IPS-18a (cell line): ENCODE data around the gene MMEL1.
"Not testable (repeated sequence)": the region's sequence is repeated elsewhere in the genome, so short reads cannot be mapped to it uniquely, and the experiment has no call there.

Experiments used
- H3K27ac ChIP-seq: one replicate; pipeline ENCODE4 v1.5.1; 2013; ENCODE audit warnings: low read length
- H3K27me3 ChIP-seq: one replicate; pipeline ENCODE4 v1.6.1; 2013; ENCODE audit warnings: mild to moderate bottlenecking, low read length; ENCODE audit not compliant: control insufficient read depth, insufficient read depth
- H3K36me3 ChIP-seq: one replicate; pipeline ENCODE4 v1.6.1; 2013; ENCODE audit warnings: low read depth, low read length; ENCODE audit not compliant: control insufficient read depth
- H3K4me1 ChIP-seq: one replicate; pipeline ENCODE4 v1.6.1; 2013; ENCODE audit warnings: low read depth, low read length; ENCODE audit not compliant: control insufficient read depth
- H3K4me3 ChIP-seq: one replicate; pipeline ENCODE4 v1.5.1; 2013; ENCODE audit warnings: low read length
- H3K9ac ChIP-seq: one replicate; pipeline ENCODE4 v1.6.1; 2013; ENCODE audit warnings: mild to moderate bottlenecking, low read length, moderate library complexity
- H3K9me3 ChIP-seq: one replicate; pipeline ENCODE4 v1.6.1; 2013; ENCODE audit warnings: low read depth, low read length; ENCODE audit not compliant: control insufficient read depth

Gene MMEL1

DNA sequence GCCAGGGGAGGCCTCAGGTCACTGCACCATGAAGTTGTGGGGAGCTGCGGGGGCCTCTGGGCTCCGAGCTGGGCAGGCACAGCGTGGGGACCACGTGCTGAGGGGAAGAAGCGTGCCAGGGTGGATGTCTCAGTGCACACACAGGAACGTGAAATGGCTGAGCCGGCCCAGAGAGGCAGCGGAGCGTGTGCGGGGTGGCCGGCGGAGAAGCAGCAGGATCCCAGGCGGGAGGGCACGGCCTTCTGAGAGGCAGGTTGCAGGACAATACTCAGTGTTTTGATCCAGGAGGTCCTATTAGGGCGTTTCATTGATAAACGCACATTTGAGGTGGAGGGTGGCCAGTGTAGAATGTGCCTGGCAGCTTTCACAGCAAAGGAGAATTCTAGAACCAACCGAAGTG lies 63.8 kb downstream of the MMEL1 start:
- H3K9me3 ChIP-seq: no peaks in the 10 kb centered on the region
- no peak overlapping the region for H3K27ac ChIP-seq
- H3K9ac ChIP-seq: no peak overlapping the region
- H3K4me1 ChIP-seq: no peaks in the 10 kb centered on the region
- H3K4me3 ChIP-seq: no peak overlapping the region
- no peaks in the 10 kb centered on the region for H3K36me3 ChIP-seq
- no peaks in the 10 kb centered on the region for H3K27me3 ChIP-seq

DNA sequence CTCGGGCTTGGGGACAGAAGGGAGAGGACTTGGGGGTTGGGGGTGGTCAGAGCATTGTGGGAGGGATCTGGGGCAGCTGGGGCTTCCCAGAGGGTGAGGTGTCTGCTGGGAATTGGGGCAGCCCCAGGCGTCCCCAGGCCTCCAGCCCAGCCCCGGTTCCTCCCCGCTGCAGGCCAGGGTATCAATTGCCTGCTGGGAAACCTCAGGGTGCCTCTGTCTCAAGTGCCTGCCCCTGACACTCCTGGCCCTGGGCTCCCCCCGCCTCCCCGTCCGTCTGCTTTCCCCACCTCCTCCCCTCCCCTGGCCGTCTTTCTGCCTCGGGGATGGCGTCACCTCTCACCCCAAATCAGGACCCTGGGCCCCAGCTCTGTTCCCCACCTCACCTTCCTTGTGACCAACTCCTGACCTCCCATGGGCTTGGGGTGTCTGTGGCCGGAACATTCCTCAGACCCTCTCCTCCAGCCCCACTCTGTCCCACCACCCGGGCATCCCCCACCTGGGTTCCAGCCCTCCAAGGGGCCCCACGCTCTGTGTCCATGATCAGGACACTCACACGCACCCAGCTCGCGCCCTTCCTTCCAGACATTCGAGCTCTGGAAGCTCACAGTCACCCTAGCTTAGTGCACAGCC lies 64.5 kb downstream of the MMEL1 start:
- H3K27ac ChIP-seq, H3K4me1 ChIP-seq, H3K4me3 ChIP-seq, H3K36me3 ChIP-seq, H3K9me3 ChIP-seq, H3K27me3 ChIP-seq, H3K9ac ChIP-seq: not testable (repeated sequence)

DNA sequence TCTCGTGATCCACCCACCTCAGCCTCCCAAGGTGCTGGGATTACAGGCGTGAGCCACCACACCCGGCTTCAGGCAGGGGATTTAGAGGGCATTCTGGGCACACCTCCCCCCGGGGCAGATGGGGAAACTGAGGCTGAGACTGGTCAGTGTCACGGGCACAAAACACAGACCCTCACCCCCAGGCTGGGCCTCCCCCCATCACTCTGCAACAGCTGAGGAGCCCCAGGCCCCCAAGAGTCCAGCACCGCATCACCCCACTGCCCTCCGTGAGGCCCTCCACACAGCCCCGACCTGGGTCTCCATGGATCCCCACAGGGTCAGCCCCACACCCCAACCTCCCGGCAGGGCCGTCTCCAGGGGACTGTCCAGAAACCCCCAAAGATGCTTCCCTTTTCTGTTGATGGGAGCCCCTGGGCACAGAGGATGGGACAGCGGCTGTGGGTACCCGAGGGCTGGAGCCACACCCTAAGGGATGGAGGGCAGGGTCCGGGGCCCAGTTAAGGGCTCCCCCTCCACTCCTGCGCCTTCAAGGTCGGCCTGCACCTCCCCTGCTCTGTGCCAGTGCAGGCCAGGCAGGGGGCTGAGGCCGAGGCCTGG lies 65.6 kb downstream of the MMEL1 start:
- H3K9ac ChIP-seq: no peak overlapping the region
- no peak overlapping the region for H3K4me3 ChIP-seq
- H3K9me3 ChIP-seq: no peaks in the 10 kb centered on the region
- no peak overlapping the region for H3K27ac ChIP-seq
- H3K36me3 ChIP-seq: no peaks in the 10 kb centered on the region
- H3K27me3 ChIP-seq: no peaks in the 10 kb centered on the region
- H3K4me1 ChIP-seq: no peaks in the 10 kb centered on the region

DNA sequence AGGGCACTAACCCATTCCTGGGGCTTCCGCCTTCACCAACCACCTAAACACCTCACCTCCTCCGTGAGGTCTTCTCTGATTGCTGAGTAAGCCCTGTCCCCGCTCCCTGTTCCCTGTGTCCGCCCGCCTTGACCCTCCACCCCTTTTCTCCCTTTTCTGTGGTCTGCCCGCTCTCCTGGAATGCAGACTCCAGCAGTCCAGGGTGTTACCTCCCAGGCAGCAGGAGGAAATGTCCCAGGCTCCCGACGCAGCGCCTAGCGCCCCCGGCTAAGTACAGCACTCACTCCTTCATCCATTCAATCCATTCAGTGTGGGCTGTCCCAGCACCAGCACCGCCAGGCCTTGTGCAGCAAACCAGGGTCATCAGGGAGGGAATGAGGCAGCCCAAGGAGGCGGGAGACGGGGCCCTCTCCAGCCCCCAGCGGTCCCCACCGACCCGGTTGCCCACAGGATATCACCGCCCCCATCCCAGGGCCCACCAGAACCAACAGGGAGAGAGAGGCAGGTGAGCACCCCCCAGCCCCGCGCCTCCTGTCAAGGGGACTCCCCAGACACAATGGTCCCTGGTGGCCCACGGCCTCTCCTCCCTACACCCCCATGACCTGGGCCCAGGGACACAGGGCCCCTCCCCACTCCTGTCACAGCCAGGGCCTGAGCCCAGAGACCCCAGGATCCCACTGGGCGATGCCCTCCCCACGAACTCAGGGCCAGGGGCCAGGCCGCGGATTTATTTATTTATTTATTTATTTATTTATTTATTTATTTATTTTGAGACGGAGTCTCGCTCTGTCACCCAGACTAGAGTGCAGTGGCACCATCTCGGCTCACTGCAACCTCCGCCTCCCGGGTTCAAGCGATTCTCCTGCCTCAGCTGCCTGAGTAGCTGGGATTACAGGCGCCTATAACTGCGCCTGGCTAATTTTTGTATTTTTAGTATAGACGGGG lies 66.4 kb downstream of the MMEL1 start:
- Histone ChIP-seq H3K36me3 (no peaks in the 10 kb centered on the region), H3K4me3 (no peak overlapping the region), H3K27ac (no peak overlapping the region), H3K9me3 (no peaks in the 10 kb centered on the region), H3K9ac (no peak overlapping the region), H3K27me3 (no peaks in the 10 kb centered on the region), H3K4me1 (no peaks in the 10 kb centered on the region)

DNA sequence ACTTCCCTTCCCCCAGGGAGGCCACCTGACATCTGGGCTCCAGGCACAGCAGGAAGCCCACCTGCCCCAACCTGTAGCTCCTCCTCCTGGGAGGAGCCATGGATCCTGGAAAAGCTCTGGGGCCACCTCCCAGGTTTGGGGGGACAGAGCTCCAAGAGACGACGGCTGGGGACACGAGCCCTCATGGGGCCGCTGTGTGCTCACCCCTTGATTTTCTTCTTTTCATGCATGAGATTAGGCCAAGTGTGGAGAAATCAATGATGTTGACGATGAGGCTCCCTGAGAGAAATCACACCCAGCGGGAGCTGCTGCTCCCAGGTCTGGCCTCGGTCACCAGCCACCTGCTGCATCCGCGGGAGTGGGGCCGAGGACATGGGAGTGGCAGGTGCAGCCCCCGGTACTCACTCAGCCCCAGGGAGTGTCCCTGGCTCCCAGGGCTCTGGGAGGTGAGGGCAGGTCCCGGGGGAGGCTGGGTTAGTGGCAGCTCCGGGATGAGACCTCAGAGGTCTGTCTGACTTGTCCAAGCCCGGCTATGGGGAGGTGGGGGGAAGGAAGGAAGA lies 67.9 kb downstream of the MMEL1 start:
- no peak overlapping the region for H3K4me3 ChIP-seq

DNA sequence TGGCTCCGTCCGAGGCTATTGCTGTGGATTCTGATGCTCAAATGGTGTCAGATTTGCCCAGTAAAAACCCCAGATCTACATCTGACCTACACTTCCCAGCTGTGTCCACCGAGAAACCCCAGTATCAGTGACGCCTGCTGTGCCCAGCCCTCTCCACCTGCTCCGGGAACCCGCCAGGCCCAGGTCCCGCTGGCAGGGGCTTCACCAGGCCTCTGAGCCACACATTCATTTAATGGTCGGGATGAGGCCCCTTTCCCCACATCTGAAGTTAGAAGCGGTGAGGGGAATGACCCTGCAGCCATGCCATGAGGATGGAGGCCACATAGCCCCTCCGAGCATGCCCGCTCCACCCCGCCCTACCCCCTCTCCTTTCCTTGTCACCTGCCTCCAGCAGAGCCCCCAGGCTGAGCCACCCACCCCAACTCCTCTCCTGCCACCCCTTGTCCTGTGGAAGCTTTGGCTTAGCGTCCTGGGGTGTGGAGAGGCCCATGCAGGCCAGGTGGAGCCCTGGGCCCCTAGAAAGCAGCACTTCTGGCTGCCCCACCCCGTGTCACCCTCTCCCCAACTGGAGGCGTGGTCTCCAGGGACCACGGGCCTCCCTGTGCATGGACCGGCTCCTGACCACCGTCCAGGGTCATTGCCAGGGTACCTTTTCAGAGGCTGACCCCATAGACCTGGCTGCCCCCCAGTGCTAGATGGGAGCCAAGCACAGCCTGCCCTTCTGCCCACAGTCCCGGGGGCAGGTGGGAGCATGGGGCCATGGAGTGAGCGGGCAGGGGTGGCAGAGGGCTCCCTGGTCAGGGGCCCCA lies 68.6 kb downstream of the MMEL1 start:
- no peak overlapping the region for H3K27ac ChIP-seq
- H3K27me3 ChIP-seq: no peaks in the 10 kb centered on the region
- no peak overlapping the region for H3K4me3 ChIP-seq
- H3K36me3 ChIP-seq: no peaks in the 10 kb centered on the region
- H3K9ac ChIP-seq: no peak overlapping the region
- no peaks in the 10 kb centered on the region for H3K9me3 ChIP-seq
- no peaks in the 10 kb centered on the region for H3K4me1 ChIP-seq

More for the DNA sequence above, 67.9 kb downstream of the MMEL1 start:
- no peaks in the 10 kb centered on the region for H3K36me3 ChIP-seq
- H3K9me3 ChIP-seq: no peaks in the 10 kb centered on the region
- H3K4me1 ChIP-seq: no peaks in the 10 kb centered on the region
- H3K9ac ChIP-seq: no peak overlapping the region
- H3K27me3 ChIP-seq: no peaks in the 10 kb centered on the region
- no peak overlapping the region for H3K27ac ChIP-seq

DNA sequence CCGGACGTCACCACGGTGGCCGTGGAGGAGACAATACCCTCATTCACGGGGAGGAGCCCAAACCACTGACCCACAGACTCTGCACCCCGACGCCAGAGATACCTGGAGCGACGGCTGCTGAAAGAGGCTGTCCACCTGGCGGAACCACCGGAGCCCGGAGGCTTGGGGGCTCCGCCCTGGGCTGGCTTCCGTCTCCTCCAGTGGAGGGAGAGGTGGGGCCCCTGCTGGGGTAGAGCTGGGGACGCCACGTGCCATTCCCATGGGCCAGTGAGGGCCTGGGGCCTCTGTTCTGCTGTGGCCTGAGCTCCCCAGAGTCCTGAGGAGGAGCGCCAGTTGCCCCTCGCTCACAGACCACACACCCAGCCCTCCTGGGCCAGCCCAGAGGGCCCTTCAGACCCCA lies 69.6 kb downstream of the MMEL1 start:
- no peak overlapping the region for H3K9ac ChIP-seq

DNA sequence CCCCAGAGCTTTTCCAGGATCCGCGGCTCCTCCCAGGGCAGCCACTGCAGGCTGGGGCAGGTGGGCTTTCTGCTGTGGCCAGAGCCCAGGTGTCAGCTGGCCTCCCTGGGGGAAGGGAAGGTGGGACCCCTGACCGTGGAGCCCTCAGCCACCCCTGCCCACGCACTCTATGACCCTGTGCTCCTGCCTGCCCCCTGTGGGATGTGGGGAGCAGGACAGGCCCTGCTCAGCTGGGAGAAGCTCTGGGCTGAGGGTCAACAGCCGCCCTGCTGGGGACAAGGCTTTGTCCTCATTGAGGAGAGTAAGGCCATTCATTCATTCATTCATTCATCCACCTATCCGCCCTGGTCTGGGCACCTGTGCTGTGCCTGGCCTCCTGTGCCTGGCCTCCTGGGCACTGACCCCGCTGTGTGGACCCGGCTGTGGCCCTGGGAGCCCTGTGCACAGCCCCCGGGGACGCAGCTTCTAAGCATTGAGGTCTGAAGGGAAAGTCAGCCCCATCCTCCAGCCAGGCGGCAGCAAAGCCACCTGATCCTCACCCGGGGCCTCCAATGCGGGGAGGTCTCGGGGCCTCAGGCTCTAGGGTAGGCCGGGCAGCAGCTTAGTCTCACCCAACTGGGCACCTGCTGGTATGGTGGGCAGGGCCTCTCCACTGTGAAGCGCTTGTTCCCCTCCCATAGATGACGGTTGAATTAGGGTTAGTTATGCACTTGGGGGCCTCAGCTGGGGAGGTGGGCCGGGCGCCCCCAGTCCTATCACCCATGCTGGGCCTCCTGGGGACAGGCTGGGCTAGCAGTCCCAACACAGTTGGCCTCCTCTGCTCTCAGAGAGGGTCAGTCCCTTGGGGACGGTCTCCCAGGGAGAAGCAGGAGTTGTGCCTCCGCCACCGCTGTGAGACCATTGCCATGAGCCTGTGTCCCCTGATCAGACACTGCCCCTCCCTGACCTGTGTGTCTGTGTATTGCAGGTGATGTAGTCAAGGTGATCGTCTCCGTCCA lies 70.6 kb downstream of the MMEL1 start:
- Histone ChIP-seq H3K36me3 (no peaks in the 10 kb centered on the region), H3K9me3 (no peaks in the 10 kb centered on the region), H3K9ac (no peak overlapping the region), H3K4me3 (no peak overlapping the region), H3K27me3 (no peaks in the 10 kb centered on the region), H3K4me1 (no peaks in the 10 kb centered on the region), H3K27ac (no peak overlapping the region)

More for the DNA sequence above, 69.6 kb downstream of the MMEL1 start:
- H3K9me3 ChIP-seq: no peaks in the 10 kb centered on the region
- H3K36me3 ChIP-seq: no peaks in the 10 kb centered on the region
- H3K4me1 ChIP-seq: no peaks in the 10 kb centered on the region
- no peaks in the 10 kb centered on the region for H3K27me3 ChIP-seq
- H3K4me3 ChIP-seq: no peak overlapping the region
- no peak overlapping the region for H3K27ac ChIP-seq

DNA sequence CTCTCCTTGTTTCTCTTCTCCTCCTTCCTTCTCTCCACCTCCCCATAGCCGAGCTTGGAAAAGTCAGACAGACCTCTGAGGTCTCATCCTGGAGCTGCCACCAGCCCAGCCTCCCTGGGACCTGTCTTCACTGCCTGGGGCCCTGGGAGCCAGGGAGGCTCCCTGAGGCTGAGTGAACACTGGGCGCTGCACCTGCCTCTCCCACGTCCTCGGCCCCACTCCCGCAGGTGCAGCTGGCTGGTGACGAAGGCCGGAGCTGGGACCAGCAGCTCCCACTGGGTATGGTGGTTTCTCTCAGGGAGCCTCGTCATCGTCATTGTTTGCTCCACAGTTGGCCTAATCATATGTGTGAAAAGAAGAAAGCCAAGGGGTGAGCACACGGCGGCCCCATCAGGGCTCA lies 71.4 kb downstream of the MMEL1 start:
- H3K27ac ChIP-seq: no peak overlapping the region
- H3K4me1 ChIP-seq: no peaks in the 10 kb centered on the region
- H3K9me3 ChIP-seq: no peaks in the 10 kb centered on the region
- H3K9ac ChIP-seq: no peak overlapping the region
- H3K36me3 ChIP-seq: no peaks in the 10 kb centered on the region
- no peak overlapping the region for H3K4me3 ChIP-seq
- H3K27me3 ChIP-seq: no peaks in the 10 kb centered on the region

DNA sequence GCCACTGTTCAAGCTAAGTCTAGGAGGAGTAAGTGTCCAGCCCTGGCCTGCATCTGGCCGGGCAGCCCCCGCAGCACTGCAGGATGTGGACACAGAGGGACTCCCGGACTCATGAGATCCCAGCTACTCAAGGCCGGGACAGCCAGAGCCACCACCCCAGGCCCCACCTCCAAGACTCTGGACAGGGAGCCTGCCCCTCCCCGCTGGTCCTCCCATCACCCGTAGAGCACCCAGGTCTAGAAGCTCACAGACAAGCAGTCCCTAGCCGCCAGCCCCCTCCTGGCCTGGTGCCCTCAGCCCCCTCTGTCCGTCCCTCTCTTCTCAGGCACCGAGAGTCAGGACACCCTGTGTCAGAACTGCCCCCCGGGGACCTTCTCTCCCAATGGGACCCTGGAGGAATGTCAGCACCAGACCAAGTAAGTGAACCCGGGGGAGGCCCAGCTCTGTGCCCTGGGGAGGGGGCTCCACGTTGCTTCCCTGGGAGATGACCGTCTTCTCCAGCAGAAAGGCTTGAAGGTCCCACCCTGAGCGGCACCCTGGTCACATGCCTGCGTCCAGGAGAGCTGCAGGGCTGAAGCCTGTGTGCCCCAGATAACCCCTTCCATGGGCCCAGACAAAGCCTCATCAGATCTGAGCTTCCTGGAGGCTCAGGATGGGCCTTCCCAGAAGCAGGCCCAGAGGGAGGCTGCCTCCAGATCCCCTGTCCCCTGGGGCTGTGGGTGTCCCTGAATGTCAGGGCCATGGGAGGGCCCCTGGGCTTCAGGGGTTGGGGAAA lies 72.3 kb downstream of the MMEL1 start:
- Histone ChIP-seq H3K27me3 (no peaks in the 10 kb centered on the region), H3K27ac (no peak overlapping the region), H3K9me3 (no peaks in the 10 kb centered on the region), H3K4me3 (no peak overlapping the region), H3K4me1 (peaks cover 4% of the 10 kb centered on the region), H3K36me3 (no peaks in the 10 kb centered on the region), H3K9ac (no peak overlapping the region)
